Stimulated activated naive B cell treated with anti-CD40 and anti-IgM and Interleukin-4, amounts not matched to agents 10 μg/mL and 1 μg/mL and 100 μg/mL, for 72 hours (primary cell): ENCODE measurements around the gene PKP1.
"Not testable (repeated sequence)": the region's sequence is repeated elsewhere in the genome, so short reads cannot be mapped to it uniquely, and the experiment has no call there.

Experiments used
- ATAC-seq, 2 donors: fragments of 150-1000 bp; cut with Tn5 transposase; replicated peaks; 2 replicates each; pipeline ENCODE4 v1.10.0; 2021; ENCODE audit warnings: moderate library complexity in 1 of 2
- DNase-seq: peaks from one replicate; pipeline ENCODE4 v3.0.0; 2021
- H3K27ac Mint-ChIP-seq: one replicate; pipeline ENCODE4 v1.8.0; 2022; ENCODE audit warnings: mild to moderate bottlenecking, mixed read lengths
- H3K27me3 Mint-ChIP-seq, 2 donors: one replicate each; pipeline ENCODE4 v1.8.0; 2022; ENCODE audit warnings: mixed read lengths in 2 of 2
- H3K36me3 Mint-ChIP-seq, 2 donors: one replicate each; pipeline ENCODE4 v1.8.0; 2022; ENCODE audit warnings: mixed read lengths in 2 of 2, mild to moderate bottlenecking in 1 of 2
- H3K4me1 Mint-ChIP-seq, 2 donors: one replicate each; pipeline ENCODE4 v1.8.0; 2022; ENCODE audit warnings: mixed read lengths in 2 of 2, mild to moderate bottlenecking in 1 of 2
- H3K4me3 Mint-ChIP-seq, 2 donors: one replicate each; pipeline ENCODE4 v1.8.0; 2022; ENCODE audit warnings: mild to moderate bottlenecking in 2 of 2, mixed read lengths in 2 of 2, moderate library complexity in 1 of 2
- H3K9me3 Mint-ChIP-seq, 2 donors: one replicate each; pipeline ENCODE4 v1.8.0; 2022; ENCODE audit warnings: mixed read lengths in 2 of 2, mild to moderate bottlenecking in 1 of 2

The PKP1 gene

DNA sequence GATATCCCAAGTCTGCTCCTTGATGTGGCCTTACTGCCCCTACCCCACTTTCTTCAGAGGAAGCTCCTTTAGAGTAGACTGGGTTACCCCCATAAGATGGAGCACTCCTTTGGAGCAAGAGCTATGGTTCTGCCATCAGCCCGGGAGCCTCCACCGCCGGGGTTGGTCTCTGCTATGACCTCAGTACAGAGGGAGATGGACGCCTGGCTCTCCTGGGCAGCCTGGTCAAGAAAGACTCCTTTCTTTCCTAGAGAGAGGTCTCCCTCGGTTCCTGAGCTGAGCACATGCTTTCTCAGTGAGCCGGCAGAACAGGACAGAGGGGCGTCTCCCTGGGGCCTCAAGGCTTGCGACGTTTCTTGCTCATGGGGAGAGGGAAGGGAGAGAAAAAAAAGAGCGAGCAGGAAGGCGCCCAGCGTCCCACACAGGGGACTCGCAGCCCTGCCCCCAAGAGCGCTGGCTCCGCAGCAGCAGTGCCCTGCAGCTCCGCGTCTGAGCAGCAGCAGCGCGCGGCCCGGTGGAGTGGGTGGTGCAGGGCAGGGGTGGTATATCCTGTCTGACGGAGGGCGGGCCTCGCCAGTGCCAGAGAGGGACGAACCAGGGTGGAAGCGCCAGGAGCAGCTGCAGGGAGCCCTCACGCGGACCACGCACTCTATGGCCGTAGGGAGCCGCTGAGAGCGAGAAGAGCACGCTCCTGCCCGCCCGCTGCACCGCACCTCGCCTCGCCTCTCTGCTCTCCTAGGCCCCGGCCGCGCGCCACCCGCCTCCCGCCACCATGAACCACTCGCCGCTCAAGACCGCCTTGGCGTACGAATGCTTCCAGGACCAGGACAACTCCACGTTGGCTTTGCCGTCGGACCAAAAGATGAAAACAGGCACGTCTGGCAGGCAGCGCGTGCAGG, at the start of gene PKP1:
PKP1 (plus strand) TSS at position 576 of the 899 bp plus-strand sequence; CDS start at position 773, 197 bp downstream.
- Mint-ChIP-seq H3K4me3 (peak within 1 kb of the TSS in 1 of 2 donors; percentile 31), H3K36me3 (no peaks in the 10 kb centered on the region), H3K9me3 (no peaks in the 10 kb centered on the region), H3K27me3 (peaks cover 48 to 51% of the 10 kb centered on the region in 2 donors), H3K27ac (no peak within 1 kb of the TSS), H3K4me1 (peaks cover 6 to 10% of the 10 kb centered on the region in 2 donors)
- DNase-seq (no peak), ATAC-seq (peak; percentile 48 to 56)

DNA sequence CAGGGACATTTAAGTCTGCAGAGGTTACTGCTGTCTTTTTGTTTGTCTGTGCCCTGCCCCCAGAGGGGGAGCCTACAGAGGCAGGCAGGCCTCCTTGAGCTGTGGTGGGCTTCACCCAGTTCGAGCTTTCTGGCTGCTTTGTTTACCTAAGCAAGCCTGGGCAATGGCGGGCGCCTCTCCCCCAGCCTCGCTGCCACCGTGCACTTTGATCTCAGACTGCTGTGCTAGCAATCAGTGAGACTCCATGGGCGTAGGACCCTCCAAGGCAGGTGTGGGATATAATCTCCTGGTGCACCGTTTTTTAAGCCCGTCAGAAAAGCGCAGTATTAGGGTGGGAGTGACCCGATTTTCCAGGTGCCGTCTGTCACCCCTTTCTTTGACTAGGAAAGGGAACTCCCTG, 43.7 kb upstream of the PKP1 start:
- DNase-seq, H3K4me1 Mint-ChIP-seq, H3K27ac Mint-ChIP-seq, H3K4me3 Mint-ChIP-seq, ATAC-seq, H3K9me3 Mint-ChIP-seq, H3K36me3 Mint-ChIP-seq: not testable (repeated sequence)
- peaks cover 20 to 41% of the 10 kb centered on the region in 2 donors for H3K27me3 Mint-ChIP-seq

DNA sequence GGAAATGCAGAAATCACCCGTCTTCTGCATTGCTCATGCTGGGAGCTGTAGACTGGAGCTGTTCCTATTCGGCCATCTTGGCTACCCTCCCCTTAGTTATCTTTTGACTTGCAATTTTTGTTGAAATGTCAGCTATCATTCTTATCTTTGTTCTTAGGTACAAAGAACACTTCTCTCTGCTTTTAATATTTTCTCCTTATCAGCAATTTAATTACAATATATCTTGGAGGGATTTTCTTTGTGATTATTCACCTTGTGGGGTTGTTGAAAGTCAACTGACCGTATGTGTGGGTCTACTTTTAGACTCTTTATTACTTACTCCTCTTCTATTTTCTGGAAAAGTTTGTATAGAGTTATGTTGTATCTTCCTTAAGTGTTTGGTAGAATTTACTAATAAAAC, 43.1 kb upstream of the PKP1 start:
- peaks cover 0 to 2% of the 10 kb centered on the region in 2 donors for H3K9me3 Mint-ChIP-seq
- ATAC-seq (no peak), DNase-seq (no peak)
- H3K36me3 Mint-ChIP-seq, result no peaks in the 10 kb centered on the region
- no peak overlapping the region for H3K4me3 Mint-ChIP-seq
- H3K4me1 Mint-ChIP-seq, result no peaks in the 10 kb centered on the region
- no peak overlapping the region for H3K27ac Mint-ChIP-seq
- peaks cover 26 to 46% of the 10 kb centered on the region in 2 donors for H3K27me3 Mint-ChIP-seq

DNA sequence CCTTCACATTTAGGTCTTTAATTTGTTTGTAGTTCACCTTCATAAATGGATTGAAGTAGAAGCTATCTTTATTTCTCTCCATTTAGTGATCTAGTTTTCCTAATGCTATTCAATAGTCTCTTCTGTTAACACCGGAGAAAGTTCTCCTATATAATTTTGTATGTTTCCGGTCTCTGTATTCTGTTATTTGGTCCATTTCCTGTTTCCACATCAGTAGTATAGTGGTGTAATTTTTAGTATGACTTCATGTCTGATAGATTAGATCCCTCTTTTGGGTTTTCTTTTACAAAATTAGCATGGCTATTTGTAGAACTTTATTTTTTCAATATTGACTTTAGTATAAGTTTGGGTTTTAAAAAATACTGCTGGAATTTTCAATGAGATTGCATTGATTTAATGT, 41.6 kb upstream of the PKP1 start:
- Mint-ChIP-seq H3K9me3 (peaks cover 0 to 2% of the 10 kb centered on the region in 2 donors), H3K27me3 (peaks cover 28 to 48% of the 10 kb centered on the region in 2 donors), H3K27ac (no peak overlapping the region), H3K36me3 (no peaks in the 10 kb centered on the region), H3K4me3 (no peak overlapping the region), H3K4me1 (no peaks in the 10 kb centered on the region)
- DNase-seq, result no peak
- no peak for ATAC-seq

- DNase-seq (no peak), ATAC-seq (no peak)
- no peak overlapping the region for H3K27ac Mint-ChIP-seq
- peaks cover 22 to 39% of the 10 kb centered on the region in 2 donors for H3K27me3 Mint-ChIP-seq
- H3K4me1 Mint-ChIP-seq, result no peaks in the 10 kb centered on the region
- no peaks in the 10 kb centered on the region for H3K36me3 Mint-ChIP-seq
- H3K9me3 Mint-ChIP-seq, result no peaks in the 10 kb centered on the region
- no peak overlapping the region for H3K4me3 Mint-ChIP-seq
These were observed 38.2 kb upstream of the PKP1 start for GRCh38 chr1:201245082-201245481.

- Mint-ChIP-seq H3K9me3 (no peaks in the 10 kb centered on the region), H3K4me3 (no peak overlapping the region), H3K27me3 (peaks cover 23 to 27% of the 10 kb centered on the region in 2 donors), H3K36me3 (no peaks in the 10 kb centered on the region), H3K27ac (no peak overlapping the region), H3K4me1 (no peaks in the 10 kb centered on the region)
- no peak for DNase-seq
- no peak for ATAC-seq
These were observed 34.4 kb upstream of the PKP1 start for GRCh38 chr1:201248721-201249559.

GRCh38 chr1:201250326-201251011, 32.8 kb upstream of the PKP1 start:
- ATAC-seq (no peak), DNase-seq (no peak)
- no peaks in the 10 kb centered on the region for H3K4me1 Mint-ChIP-seq
- H3K36me3 Mint-ChIP-seq, result no peaks in the 10 kb centered on the region
- no peak overlapping the region for H3K4me3 Mint-ChIP-seq
- no peak overlapping the region for H3K27ac Mint-ChIP-seq
- H3K27me3 Mint-ChIP-seq, result peaks cover 13 to 16% of the 10 kb centered on the region in 2 donors
- no peaks in the 10 kb centered on the region for H3K9me3 Mint-ChIP-seq

GRCh38 chr1:201251411-201251810, 31.9 kb upstream of the PKP1 start:
- H3K27me3 Mint-ChIP-seq, result peaks cover 13 to 16% of the 10 kb centered on the region in 2 donors
- H3K4me3 Mint-ChIP-seq, result no peak overlapping the region
- H3K4me1 Mint-ChIP-seq, result no peaks in the 10 kb centered on the region
- ATAC-seq (no peak), DNase-seq (no peak)
- H3K9me3 Mint-ChIP-seq, result no peaks in the 10 kb centered on the region
- H3K27ac Mint-ChIP-seq, result no peak overlapping the region
- H3K36me3 Mint-ChIP-seq, result no peaks in the 10 kb centered on the region

- Mint-ChIP-seq H3K27ac (no peak overlapping the region), H3K4me3 (no peak overlapping the region), H3K27me3 (peaks cover 13 to 16% of the 10 kb centered on the region in 2 donors), H3K4me1 (no peaks in the 10 kb centered on the region), H3K9me3 (no peaks in the 10 kb centered on the region), H3K36me3 (no peaks in the 10 kb centered on the region)
- DNase-seq, result no peak
- no peak for ATAC-seq
These were observed 31.4 kb upstream of the PKP1 start for GRCh38 chr1:201251851-201252430.

DNA sequence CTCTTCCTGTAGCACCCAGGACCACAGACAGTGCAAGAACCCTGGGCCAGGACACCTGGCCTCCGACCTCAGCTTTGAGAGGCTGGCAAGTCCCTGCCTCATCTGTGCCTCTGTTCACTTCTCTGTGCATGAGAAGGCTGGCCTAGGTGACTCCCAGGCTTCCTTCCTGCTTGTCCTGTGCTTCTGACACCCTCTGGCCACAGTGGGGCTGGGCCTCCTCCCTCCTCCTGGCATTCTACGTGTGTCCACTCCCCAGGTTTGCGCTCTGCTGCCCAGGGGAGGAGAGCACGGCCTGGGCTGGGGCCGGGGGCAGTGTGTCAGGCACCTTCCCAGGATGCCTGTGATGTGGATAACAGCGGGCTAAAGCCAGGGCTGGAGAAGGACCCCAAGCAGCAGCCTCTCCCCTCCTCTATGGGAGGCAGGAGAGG, 30.3 kb upstream of the PKP1 start:
- DNase-seq, result no peak

DNA sequence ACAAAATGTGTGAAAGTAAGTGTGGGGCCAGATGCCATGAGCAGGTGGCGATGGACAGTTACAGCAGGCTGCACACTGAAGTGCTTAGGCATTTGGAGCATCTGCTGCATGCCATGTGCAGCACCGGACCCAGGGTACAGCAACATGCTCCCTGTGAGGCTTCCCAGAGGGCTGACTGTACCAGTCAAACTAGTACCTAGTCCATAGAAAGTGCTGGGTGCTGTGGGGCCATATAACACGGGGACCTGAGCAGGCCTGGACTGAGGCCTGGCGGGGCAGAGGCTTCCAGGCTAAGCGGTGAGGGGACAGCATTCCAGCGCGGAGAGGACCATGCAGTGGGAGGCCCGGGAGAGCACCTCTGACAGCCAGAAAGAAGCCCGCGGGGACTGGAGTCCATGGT, 29.9 kb upstream of the PKP1 start:
- Mint-ChIP-seq H3K4me3 (no peak overlapping the region), H3K4me1 (no peaks in the 10 kb centered on the region), H3K9me3 (no peaks in the 10 kb centered on the region), H3K27ac (no peak overlapping the region), H3K27me3 (peaks cover 13 to 16% of the 10 kb centered on the region in 2 donors), H3K36me3 (no peaks in the 10 kb centered on the region)
- DNase-seq, result no peak
- ATAC-seq, result no peak

More for the DNA sequence above, 30.3 kb upstream of the PKP1 start:
- Mint-ChIP-seq H3K4me3 (no peak overlapping the region), H3K4me1 (no peaks in the 10 kb centered on the region), H3K27me3 (peaks cover 13 to 16% of the 10 kb centered on the region in 2 donors), H3K27ac (no peak overlapping the region), H3K36me3 (no peaks in the 10 kb centered on the region), H3K9me3 (no peaks in the 10 kb centered on the region)
- ATAC-seq, result no peak

GRCh38 chr1:201253906-201254624, 29.2 kb upstream of the PKP1 start:
- Mint-ChIP-seq H3K9me3 (no peaks in the 10 kb centered on the region), H3K4me1 (no peaks in the 10 kb centered on the region), H3K36me3 (no peaks in the 10 kb centered on the region), H3K4me3 (no peak overlapping the region), H3K27ac (no peak overlapping the region), H3K27me3 (peaks cover 13 to 16% of the 10 kb centered on the region in 2 donors)
- no peak for DNase-seq
- ATAC-seq, result no peak
